Astrocyte of the spinal cord (primary cell): Measurements from ENCODE around the gene KAT6B.

Source experiments
- DNase-seq: peaks from one replicate; pipeline ENCODE4 v3.0.0; 2011; ENCODE audit warnings: low read depth, low spot score
- H3K4me3 ChIP-seq: 2 replicates; pipeline ENCODE4 v1.5.1; 2011; ENCODE audit warnings: low read depth, mild to moderate bottlenecking, low read length, moderate library complexity
- in situ Hi-C: cut with HindIII; loops from 2 replicates; pipeline ENCODE4 v1.10.0; 2017; ENCODE audit warnings: low sequenced_read_pairs
- TF ChIP-seq, protein P1 (sequence below): IDR thresholded peaks from 2 replicates; pipeline ENCODE4 v1.5.1; 2012; ENCODE audit warnings: low read depth, mild to moderate bottlenecking, low read length, inconsistent platforms

KAT6B gene

DNA sequence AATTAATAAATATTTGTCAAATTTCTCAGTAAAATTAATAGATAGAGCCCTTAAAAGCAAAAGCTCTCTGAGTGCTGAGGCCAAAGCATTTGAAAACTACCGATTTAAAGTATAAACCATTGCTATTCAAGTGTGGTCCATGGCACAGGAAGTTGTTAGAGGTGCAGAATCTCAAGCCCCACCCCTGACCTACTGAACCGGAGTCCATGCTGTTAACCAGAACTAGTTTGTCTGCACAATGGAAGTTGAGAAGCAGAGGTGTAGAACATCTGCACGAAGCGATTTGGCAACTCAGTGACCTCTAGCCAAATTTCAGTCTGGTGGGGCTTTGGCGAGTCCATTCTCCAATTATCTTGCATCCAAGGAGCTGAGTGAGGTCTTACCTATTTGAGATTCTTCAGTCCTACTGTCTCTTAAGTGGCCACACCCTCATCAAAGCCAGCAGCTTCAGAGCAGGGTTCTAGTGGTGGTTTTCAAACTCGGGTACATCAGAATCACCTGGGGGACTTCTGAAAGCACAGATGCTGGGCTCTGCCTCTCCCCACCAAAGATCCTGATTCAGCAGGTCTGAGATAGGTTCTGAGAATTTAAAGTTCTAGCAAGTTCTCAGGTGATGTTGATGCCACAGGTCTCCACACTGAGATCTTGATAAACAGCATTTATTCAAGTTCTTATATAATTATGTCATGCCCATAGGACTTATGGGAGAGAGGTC is 188.3 kb downstream of the KAT6B start:
- TF ChIP-seq, protein P1, sequence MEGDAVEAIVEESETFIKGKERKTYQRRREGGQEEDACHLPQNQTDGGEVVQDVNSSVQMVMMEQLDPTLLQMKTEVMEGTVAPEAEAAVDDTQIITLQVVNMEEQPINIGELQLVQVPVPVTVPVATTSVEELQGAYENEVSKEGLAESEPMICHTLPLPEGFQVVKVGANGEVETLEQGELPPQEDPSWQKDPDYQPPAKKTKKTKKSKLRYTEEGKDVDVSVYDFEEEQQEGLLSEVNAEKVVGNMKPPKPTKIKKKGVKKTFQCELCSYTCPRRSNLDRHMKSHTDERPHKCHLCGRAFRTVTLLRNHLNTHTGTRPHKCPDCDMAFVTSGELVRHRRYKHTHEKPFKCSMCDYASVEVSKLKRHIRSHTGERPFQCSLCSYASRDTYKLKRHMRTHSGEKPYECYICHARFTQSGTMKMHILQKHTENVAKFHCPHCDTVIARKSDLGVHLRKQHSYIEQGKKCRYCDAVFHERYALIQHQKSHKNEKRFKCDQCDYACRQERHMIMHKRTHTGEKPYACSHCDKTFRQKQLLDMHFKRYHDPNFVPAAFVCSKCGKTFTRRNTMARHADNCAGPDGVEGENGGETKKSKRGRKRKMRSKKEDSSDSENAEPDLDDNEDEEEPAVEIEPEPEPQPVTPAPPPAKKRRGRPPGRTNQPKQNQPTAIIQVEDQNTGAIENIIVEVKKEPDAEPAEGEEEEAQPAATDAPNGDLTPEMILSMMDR = no peak
- in situ Hi-C loops = no loop called here
- no peak for DNase-seq
- H3K4me3 ChIP-seq = no peak overlapping the region

DNA sequence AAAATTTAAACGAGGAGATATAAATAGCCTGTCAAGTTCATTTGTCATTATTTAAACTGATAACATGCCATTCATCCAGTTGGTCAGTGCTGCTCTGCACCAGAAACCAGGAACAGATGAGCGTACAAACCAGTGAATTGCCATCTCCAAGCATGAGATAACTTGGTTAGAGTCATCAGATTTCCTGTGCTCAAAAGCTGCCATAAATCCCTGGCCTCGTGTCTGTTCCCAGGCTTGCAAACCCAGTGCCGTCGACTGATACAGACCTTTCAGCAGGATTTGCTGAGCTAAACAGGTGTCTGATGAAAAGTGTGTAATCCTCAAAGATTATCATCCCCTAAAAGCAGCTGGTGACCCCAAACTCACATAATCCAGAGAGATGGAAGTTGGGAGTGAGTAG is 189.0 kb downstream of the KAT6B start:
- TF ChIP-seq, protein P1 = no peak
- in situ Hi-C loops = no loop called here
- DNase-seq = no peak
- H3K4me3 ChIP-seq = no peak overlapping the region

DNA sequence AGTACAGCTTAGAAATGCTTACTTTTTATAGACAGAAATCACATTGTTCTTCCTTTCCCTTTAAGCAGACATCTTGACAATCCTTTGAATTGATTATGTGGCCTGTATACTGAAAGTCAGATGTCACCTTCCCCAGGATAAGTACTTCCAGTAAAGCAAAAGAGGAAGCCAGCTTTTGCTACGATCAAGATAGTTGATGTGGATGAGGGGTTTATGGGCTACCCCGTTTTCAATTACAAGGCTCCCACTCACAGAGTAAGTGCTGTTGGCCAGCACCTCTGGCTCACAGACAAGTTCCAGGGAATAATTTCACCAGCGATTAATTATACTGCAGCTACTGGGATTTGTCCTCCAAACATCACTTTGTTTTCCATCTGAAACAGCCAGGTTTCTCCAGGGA is 189.9 kb downstream of the KAT6B start:
- in situ Hi-C loops = no loop called here
- TF ChIP-seq, protein P1 = no peak
- no peak for DNase-seq

DNA sequence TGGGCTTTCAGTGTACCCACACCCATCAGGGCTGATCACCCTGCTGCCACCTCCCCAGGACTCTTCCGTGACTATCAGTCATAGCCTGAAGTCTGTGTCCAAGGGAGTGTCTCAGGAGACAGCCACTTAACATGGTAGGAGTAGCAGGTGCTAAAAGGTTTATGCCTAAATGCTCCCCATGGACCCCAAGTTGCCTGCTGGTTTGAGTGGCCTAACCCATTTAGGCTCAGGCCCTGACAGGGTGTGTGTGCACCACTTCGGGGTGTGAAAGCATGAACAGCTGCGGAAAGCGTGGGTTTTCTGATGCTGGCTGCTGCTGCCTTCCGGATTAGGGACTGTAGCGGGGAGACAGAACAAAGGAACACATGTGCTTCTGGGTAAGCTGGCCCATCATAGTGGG is 191.9 kb downstream of the KAT6B start:
- no peak overlapping the region for H3K4me3 ChIP-seq
- TF ChIP-seq, protein P1 = no peak
- no peak for DNase-seq
- in situ Hi-C loops = no loop called here

More for the DNA sequence above, 189.9 kb downstream of the KAT6B start:
- H3K4me3 ChIP-seq = no peak overlapping the region

DNA sequence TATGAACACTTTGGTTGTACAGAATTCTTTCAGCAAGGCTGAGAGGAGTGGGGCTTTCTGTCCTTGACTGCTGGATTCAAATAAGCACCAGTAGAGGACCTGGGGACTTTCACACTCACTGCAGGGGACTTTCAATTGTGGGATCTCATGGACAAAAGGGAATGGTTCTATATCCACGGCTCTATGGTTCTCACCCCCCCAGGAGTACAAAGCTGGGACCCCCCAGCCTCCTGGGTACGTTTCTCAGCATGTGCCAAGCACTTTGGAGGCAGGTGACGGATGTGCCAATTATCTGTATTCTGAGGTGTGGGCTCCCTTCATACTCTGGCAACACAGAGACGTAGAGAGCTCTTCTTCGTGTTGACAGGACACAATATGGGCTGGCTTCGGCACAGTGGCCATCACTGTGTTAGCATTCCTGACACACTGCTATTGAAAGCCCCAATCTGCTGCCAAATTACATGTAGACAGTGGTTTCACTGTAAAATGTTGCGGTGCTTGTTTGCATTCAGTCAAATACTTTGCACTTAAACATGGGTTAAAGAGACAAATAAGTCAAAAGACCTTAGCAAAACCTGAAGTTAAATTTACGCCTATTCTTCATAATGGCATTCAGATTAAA is 192.4 kb downstream of the KAT6B start:
- TF ChIP-seq, protein P1 = no peak
- no peak for DNase-seq
- in situ Hi-C loops = no loop called here
- no peak overlapping the region for H3K4me3 ChIP-seq

DNA sequence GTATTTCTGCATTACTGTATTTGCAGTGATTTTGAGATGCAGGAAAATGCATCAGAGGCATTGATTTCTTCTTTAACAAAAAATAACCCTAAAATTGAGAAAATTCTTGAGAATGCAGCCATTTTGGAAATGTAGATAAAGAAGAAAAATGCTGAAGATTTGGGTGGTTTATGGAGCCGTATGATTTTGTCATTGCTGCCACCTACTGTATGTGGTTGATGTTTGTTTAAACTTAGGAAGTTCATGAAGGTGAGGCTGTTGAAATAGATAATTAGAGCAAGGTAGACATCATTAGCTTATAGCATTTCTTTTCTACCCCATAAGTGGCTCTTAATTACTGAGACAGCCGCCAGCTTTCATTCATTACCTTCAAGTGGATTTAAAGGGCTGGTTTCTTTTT is 193.0 kb downstream of the KAT6B start:
- peak; percentile 54 for DNase-seq
- in situ Hi-C loops = no loop called here

More for the DNA sequence above, 193.0 kb downstream of the KAT6B start:
- no peak overlapping the region for H3K4me3 ChIP-seq
- TF ChIP-seq, protein P1 = peak; percentile 31
